IMR-90 (cell line): Measurements from ENCODE around the gene PLCXD1.

Source experiments
- BHLHE40 ChIP-seq: fragments of 150-350 bp; IDR thresholded peaks from 2 replicates; pipeline ENCODE4 v1.6.1; 2016; ENCODE audit warnings: mild to moderate bottlenecking, low read depth, low read length
- CTCF ChIP-seq: conservative IDR thresholded peaks from 2 replicates; pipeline ENCODE4 v1.5.1; 2012; ENCODE audit warnings: mild to moderate bottlenecking, low read depth, low read length, improper control_type of control experiment
- FOS ChIP-seq: fragments of 150-350 bp; IDR thresholded peaks from 2 replicates; pipeline ENCODE4 v1.6.1; 2016; ENCODE audit warnings: low read depth, low read length
- MAFK ChIP-seq: IDR thresholded peaks from 2 replicates; pipeline ENCODE4 v1.6.1; 2012; ENCODE audit warnings: low read depth, low read length, improper control_type of control experiment
- POLR2A ChIP-seq: IDR thresholded peaks from 2 replicates; pipeline ENCODE4 v1.6.1; 2012; ENCODE audit warnings: mild to moderate bottlenecking, low read depth, low read length
- RAD21 ChIP-seq: IDR thresholded peaks from 2 replicates; pipeline ENCODE4 v1.6.1; 2012; ENCODE audit warnings: low read length, improper control_type of control experiment
- RCOR1 ChIP-seq: IDR thresholded peaks from 2 replicates; pipeline ENCODE4 v1.6.1; 2012; ENCODE audit warnings: mild to moderate bottlenecking, low read length, improper control_type of control experiment; ENCODE audit not compliant: insufficient replicate concordance
- SMC3 ChIP-seq: fragments of 150-350 bp; IDR thresholded peaks from 2 replicates; pipeline ENCODE4 v1.6.1; 2016; ENCODE audit warnings: low read depth, mild to moderate bottlenecking, antibody characterized with exemption, low read length, moderate library complexity
- TF ChIP-seq, protein P1 (sequence below): fragments of 150-350 bp; IDR thresholded peaks from 2 replicates; pipeline ENCODE4 v1.6.1; 2017; ENCODE audit warnings: mild to moderate bottlenecking, antibody characterized with exemption, low read length, low read depth

DNA sequence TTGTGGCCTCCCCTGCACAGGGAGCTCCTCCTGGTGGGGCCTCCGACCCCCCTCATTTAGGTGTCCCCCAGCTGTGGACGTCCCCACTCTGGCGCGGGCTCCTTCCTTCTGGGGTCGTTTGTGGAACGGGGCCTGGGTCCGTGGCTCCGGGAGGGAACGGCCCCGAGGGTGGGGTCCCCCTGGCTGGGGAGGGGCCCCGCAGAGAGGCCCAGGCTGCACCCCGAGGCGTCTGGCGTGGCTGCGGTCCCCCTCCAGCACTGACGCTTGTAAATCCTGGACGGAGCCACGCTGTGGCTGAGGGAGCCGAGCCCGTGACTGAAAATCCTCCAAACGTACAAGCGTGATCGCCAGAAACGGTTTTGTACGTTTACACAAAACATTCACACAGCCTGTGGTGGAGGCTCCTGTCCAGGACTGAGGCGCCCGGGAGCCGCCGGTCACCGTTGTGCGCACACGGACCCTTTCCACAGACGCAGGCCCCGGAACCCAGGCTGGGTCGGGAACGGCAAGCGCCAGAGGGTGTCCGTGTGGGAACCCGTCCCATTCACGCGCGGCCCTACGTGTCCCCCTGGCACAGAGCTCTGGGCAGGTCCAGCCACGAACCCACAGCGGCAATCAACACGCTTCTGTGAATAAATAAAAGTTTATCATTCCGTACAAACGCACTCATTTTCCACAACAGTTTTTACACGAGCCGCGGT is 52.6 kb downstream of the PLCXD1 start:
- TF ChIP-seq, protein P1, sequence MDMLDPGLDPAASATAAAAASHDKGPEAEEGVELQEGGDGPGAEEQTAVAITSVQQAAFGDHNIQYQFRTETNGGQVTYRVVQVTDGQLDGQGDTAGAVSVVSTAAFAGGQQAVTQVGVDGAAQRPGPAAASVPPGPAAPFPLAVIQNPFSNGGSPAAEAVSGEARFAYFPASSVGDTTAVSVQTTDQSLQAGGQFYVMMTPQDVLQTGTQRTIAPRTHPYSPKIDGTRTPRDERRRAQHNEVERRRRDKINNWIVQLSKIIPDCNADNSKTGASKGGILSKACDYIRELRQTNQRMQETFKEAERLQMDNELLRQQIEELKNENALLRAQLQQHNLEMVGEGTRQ, result no peak
- TF ChIP-seq POLR2A (no peak), CTCF (no peak), RAD21 (no peak), MAFK (no peak), BHLHE40 (no peak), SMC3 (no peak), RCOR1 (no peak), FOS (no peak)
